ENCODE measurements around the gene LOXHD1. TPM values are rescaled to one million over a fixed set of nuclear protein-coding genes. Genes with fewer than 3 reads are reported as not detected.

LOXHD1 gene
- total RNA-seq, 1 experiment from 2014 or later, result 25.5 TPM

DNA sequence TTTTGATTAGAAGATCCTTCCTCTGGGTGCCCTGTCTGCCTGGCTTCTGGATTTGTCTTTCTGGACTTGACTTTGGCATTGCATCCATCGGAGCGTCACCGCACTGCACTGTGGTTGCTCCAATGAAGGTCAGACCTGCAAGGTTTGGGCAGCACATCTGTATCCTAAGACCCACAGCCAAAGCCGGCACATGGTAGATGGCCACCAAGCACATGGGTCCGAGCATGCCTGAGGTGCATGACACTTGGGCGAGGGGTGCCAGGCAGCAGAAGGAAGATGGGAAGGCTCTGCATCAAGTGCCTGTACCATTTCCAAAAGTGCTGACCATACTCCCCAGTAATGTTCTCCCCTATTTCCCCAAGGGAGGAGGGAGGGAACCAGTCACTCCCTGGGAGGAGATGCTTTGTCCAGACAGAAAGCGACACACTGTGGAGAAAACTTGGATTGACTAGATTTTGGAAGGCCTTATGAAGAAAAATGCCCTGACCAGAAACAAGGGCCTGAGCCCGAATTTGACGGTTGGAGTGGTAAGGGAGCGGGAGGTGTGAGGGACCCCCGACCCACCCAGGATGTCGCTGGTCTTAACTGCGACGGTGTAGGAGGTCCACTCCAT, 149.9 kb downstream of the LOXHD1 start:
- Histone ChIP-seq H3K36me3 (ENCODE audit: insufficient read depth, low read length, poor library complexity, severe bottlenecking) (peaks cover 6% of the 10 kb centered on the region), H3K9me3 (ENCODE audit: low read depth, low read length, poor library complexity, severe bottlenecking) (no peaks in the 10 kb centered on the region), H3K27me3 (replicated peaks; ENCODE audit: insufficient read depth, low read depth, low read length, poor library complexity) (no peaks in the 10 kb centered on the region), H3K27ac (ENCODE audit: low read depth, low read length, poor library complexity, severe bottlenecking) (no peak overlapping the region), H3K4me3 (ENCODE audit: low read depth, low read length, poor library complexity, severe bottlenecking) (no peak overlapping the region), H3K4me1 (ENCODE audit: insufficient read depth, low read length, poor library complexity, severe bottlenecking) (no peaks in the 10 kb centered on the region)
- no peak for TF ChIP-seq EZH2 (IDR thresholded peaks at IDR 0.05; ENCODE audit: borderline replicate concordance, low read depth, low read length, poor library complexity, severe bottlenecking)
- TF ChIP-seq, protein P1, sequence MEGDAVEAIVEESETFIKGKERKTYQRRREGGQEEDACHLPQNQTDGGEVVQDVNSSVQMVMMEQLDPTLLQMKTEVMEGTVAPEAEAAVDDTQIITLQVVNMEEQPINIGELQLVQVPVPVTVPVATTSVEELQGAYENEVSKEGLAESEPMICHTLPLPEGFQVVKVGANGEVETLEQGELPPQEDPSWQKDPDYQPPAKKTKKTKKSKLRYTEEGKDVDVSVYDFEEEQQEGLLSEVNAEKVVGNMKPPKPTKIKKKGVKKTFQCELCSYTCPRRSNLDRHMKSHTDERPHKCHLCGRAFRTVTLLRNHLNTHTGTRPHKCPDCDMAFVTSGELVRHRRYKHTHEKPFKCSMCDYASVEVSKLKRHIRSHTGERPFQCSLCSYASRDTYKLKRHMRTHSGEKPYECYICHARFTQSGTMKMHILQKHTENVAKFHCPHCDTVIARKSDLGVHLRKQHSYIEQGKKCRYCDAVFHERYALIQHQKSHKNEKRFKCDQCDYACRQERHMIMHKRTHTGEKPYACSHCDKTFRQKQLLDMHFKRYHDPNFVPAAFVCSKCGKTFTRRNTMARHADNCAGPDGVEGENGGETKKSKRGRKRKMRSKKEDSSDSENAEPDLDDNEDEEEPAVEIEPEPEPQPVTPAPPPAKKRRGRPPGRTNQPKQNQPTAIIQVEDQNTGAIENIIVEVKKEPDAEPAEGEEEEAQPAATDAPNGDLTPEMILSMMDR (conservative IDR thresholded peaks at IDR 0.05; ENCODE audit: low read depth, low read length), result no peak
- no peak for DNase-seq (ENCODE audit: low spot score)
- POLR2A ChIA-PET (ENCODE audit: low non-redundant PET), result no interaction called here
- intact Hi-C loops (cut with micrococcal nuclease; ENCODE audit: unreplicated experiment), result no loop called here
- CTCF ChIA-PET, result no interaction called here
- BruUV-seq (replicated peaks), result no TSS peak

DNA sequence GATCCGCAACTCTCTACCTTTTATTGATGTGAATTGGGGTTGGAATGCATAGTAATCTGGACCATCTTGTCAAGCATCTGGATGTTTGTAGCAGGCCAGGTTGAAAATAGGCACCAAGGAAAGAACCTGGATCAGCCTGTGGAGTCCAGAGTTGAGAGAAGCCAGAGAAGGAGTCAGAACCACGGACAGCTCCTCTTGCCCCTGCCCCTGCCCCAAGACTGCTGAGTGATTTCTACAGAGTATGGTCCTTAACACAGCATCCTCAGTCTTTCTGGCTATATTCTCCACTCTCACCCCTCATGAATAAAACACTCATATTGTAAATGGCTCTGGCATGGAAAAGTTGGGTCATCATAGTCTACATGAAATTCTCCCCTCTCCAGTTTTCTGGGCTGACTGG, 154.6 kb downstream of the LOXHD1 start:
- Histone ChIP-seq H3K27ac (ENCODE audit: low read depth, low read length, poor library complexity, severe bottlenecking) (no peak overlapping the region), H3K9me3 (ENCODE audit: low read depth, low read length, poor library complexity, severe bottlenecking) (no peaks in the 10 kb centered on the region), H3K4me3 (ENCODE audit: low read depth, low read length, poor library complexity, severe bottlenecking) (no peak overlapping the region), H3K4me1 (ENCODE audit: insufficient read depth, low read length, poor library complexity, severe bottlenecking) (no peaks in the 10 kb centered on the region), H3K27me3 (replicated peaks; ENCODE audit: insufficient read depth, low read depth, low read length, poor library complexity) (no peaks in the 10 kb centered on the region), H3K36me3 (ENCODE audit: insufficient read depth, low read length, poor library complexity, severe bottlenecking) (no peaks in the 10 kb centered on the region)
- BruUV-seq (replicated peaks), result no TSS peak
- intact Hi-C loops (cut with micrococcal nuclease; ENCODE audit: unreplicated experiment), result no loop called here
- no peak for TF ChIP-seq EZH2 (IDR thresholded peaks at IDR 0.05; ENCODE audit: borderline replicate concordance, low read depth, low read length, poor library complexity, severe bottlenecking)
- TF ChIP-seq, protein P1 (conservative IDR thresholded peaks at IDR 0.05; ENCODE audit: low read depth, low read length), result no peak
- ChIA-PET CTCF (no interaction called here), POLR2A (ENCODE audit: low non-redundant PET) (no interaction called here)
- DNase-seq (ENCODE audit: low spot score), result peak; percentile 12

DNA sequence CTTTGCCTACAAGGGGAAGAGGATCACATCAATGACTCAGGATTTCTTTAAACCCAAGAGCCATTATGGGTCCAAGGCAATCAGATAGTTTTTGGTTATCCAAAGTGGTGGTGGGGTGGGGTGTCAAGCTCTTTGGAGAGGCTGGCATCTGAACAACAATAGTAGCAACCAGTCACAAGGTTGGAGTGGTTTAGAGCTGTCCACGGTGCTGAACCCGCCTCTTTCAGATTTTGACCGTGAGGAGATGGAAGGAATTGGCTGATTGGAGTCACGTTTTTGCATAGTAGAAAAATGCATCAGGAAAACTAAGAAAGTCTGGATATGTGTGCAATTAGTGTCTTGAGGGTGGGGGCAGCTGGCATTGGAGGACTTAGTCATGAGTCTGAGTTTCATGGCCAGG, 159.9 kb downstream of the LOXHD1 start:
- POLR2A ChIA-PET (ENCODE audit: low non-redundant PET), result no interaction called here
- CTCF ChIA-PET, result no interaction called here
- Histone ChIP-seq H3K4me1 (ENCODE audit: insufficient read depth, low read length, poor library complexity, severe bottlenecking) (no peaks in the 10 kb centered on the region), H3K36me3 (ENCODE audit: insufficient read depth, low read length, poor library complexity, severe bottlenecking) (no peaks in the 10 kb centered on the region), H3K27me3 (replicated peaks; ENCODE audit: insufficient read depth, low read depth, low read length, poor library complexity) (no peaks in the 10 kb centered on the region), H3K9me3 (ENCODE audit: low read depth, low read length, poor library complexity, severe bottlenecking) (no peaks in the 10 kb centered on the region), H3K27ac (ENCODE audit: low read depth, low read length, poor library complexity, severe bottlenecking) (no peak overlapping the region), H3K4me3 (ENCODE audit: low read depth, low read length, poor library complexity, severe bottlenecking) (no peak overlapping the region)
- TF ChIP-seq EZH2 (IDR thresholded peaks at IDR 0.05; ENCODE audit: borderline replicate concordance, low read depth, low read length, poor library complexity, severe bottlenecking), result no peak
- TF ChIP-seq, protein P1 (conservative IDR thresholded peaks at IDR 0.05; ENCODE audit: low read depth, low read length), result no peak
- BruUV-seq (replicated peaks), result no TSS peak
- intact Hi-C loops (cut with micrococcal nuclease; ENCODE audit: unreplicated experiment), result no loop called here
- DNase-seq (ENCODE audit: low spot score), result peak; percentile 54
